Measurements from ENCODE around the gene UNC5CL. TPM values are rescaled to one million over a fixed set of nuclear protein-coding genes. Genes with fewer than 3 reads are reported as not detected.

UNC5CL gene
- total and polyA plus RNA-seq, 2 donors (not counting 1 experiment from before 2014, with no cell fraction given), result 0.01 to 0.17 TPM

GRCh38 chr6:41013466-41014153, 25.4 kb downstream of the UNC5CL start:
- no peak for DNase-seq (ENCODE audit: low read depth in 2 of 2)
- Histone ChIP-seq H3K27ac (ENCODE audit: insufficient read depth, low read length) (no peak overlapping the region), H3K79me2 (ENCODE audit: control insufficient read depth, insufficient read depth, low read length) (no peaks in the 10 kb centered on the region), H4K20me1 (ENCODE audit: control insufficient read depth, extremely low read depth, insufficient read depth, low read length) (no peaks in the 10 kb centered on the region), H3K9ac (ENCODE audit: insufficient read depth, low read length) (no peak overlapping the region), H3K27me3 (ENCODE audit: control insufficient read depth, insufficient read depth, low read length) (no peaks in the 10 kb centered on the region), H3K4me2 (ENCODE audit: extremely low read depth, insufficient read depth, low read length) (no peak overlapping the region), H3K36me3 (ENCODE audit: control insufficient read depth, insufficient read depth, low read length) (no peaks in the 10 kb centered on the region), H3K9me3 (ENCODE audit: control insufficient read depth, insufficient read depth, low read depth, low read length) (no peaks in the 10 kb centered on the region), H2AFZ (ENCODE audit: low read length) (no peak overlapping the region), H3K4me3 (replicated peaks in 1 of 4; ENCODE audit: control extremely low read depth in 1 of 4, insufficient read depth in 1 of 4, low read depth in 3 of 4, low read length in 4 of 4) (no peak overlapping the region), H3K4me1 (ENCODE audit: control insufficient read depth, extremely low read depth, insufficient read depth, low read length) (no peaks in the 10 kb centered on the region)
- TF ChIP-seq CTCF (conservative IDR thresholded peaks at IDR 0.05 in 1 of 2, IDR thresholded peaks at IDR 0.05 in 1 of 2; ENCODE audit: low read depth in 1 of 2, low read length in 2 of 2) (no peak), EZH2 (IDR thresholded peaks at IDR 0.05; ENCODE audit: low read length, missing control alignments) (no peak)

- H3K9me3 ChIP-seq (ENCODE audit: control insufficient read depth, insufficient read depth, low read depth, low read length), result no peaks in the 10 kb centered on the region
- no peak overlapping the region for H3K4me2 ChIP-seq (ENCODE audit: extremely low read depth, insufficient read depth, low read length)
These were observed 27.3 kb downstream of the UNC5CL start for GRCh38 chr6:41011673-41012072.

GRCh38 chr6:41009669-41010068, 29.4 kb downstream of the UNC5CL start:
- DNase-seq (ENCODE audit: low read depth in 2 of 2), result no peak
- TF ChIP-seq EZH2 (IDR thresholded peaks at IDR 0.05; ENCODE audit: low read length, missing control alignments) (no peak), CTCF (conservative IDR thresholded peaks at IDR 0.05 in 1 of 2, IDR thresholded peaks at IDR 0.05 in 1 of 2; ENCODE audit: low read depth in 1 of 2, low read length in 2 of 2) (no peak)
- Histone ChIP-seq H4K20me1 (ENCODE audit: control insufficient read depth, extremely low read depth, insufficient read depth, low read length) (no peaks in the 10 kb centered on the region), H3K4me1 (ENCODE audit: control insufficient read depth, extremely low read depth, insufficient read depth, low read length) (no peaks in the 10 kb centered on the region), H3K9ac (ENCODE audit: insufficient read depth, low read length) (no peak overlapping the region), H3K27ac (ENCODE audit: insufficient read depth, low read length) (no peak overlapping the region), H3K79me2 (ENCODE audit: control insufficient read depth, insufficient read depth, low read length) (no peaks in the 10 kb centered on the region), H3K4me2 (ENCODE audit: extremely low read depth, insufficient read depth, low read length) (no peak overlapping the region), H3K9me3 (ENCODE audit: control insufficient read depth, insufficient read depth, low read depth, low read length) (no peaks in the 10 kb centered on the region), H3K4me3 (replicated peaks in 1 of 4; ENCODE audit: control extremely low read depth in 1 of 4, insufficient read depth in 1 of 4, low read depth in 3 of 4, low read length in 4 of 4) (no peak overlapping the region), H3K36me3 (ENCODE audit: control insufficient read depth, insufficient read depth, low read length) (no peaks in the 10 kb centered on the region), H3K27me3 (ENCODE audit: control insufficient read depth, insufficient read depth, low read length) (peaks cover 5% of the 10 kb centered on the region), H2AFZ (ENCODE audit: low read length) (no peak overlapping the region)

More at GRCh38 chr6:41011673-41012072, 27.3 kb downstream of the UNC5CL start:
- no peak overlapping the region for H3K4me3 ChIP-seq (replicated peaks in 1 of 4; ENCODE audit: control extremely low read depth in 1 of 4, insufficient read depth in 1 of 4, low read depth in 3 of 4, low read length in 4 of 4)
- no peak overlapping the region for H3K9ac ChIP-seq (ENCODE audit: insufficient read depth, low read length)
- H3K27ac ChIP-seq (ENCODE audit: insufficient read depth, low read length), result no peak overlapping the region
- no peak for DNase-seq (ENCODE audit: low read depth in 2 of 2)
- H3K4me1 ChIP-seq (ENCODE audit: control insufficient read depth, extremely low read depth, insufficient read depth, low read length), result no peaks in the 10 kb centered on the region
- TF ChIP-seq EZH2 (IDR thresholded peaks at IDR 0.05; ENCODE audit: low read length, missing control alignments) (no peak), CTCF (conservative IDR thresholded peaks at IDR 0.05 in 1 of 2, IDR thresholded peaks at IDR 0.05 in 1 of 2; ENCODE audit: low read depth in 1 of 2, low read length in 2 of 2) (no peak)
- H4K20me1 ChIP-seq (ENCODE audit: control insufficient read depth, extremely low read depth, insufficient read depth, low read length), result no peaks in the 10 kb centered on the region
- peaks cover 5% of the 10 kb centered on the region for H3K27me3 ChIP-seq (ENCODE audit: control insufficient read depth, insufficient read depth, low read length)
- no peaks in the 10 kb centered on the region for H3K36me3 ChIP-seq (ENCODE audit: control insufficient read depth, insufficient read depth, low read length)
- H3K79me2 ChIP-seq (ENCODE audit: control insufficient read depth, insufficient read depth, low read length), result no peaks in the 10 kb centered on the region
- H2AFZ ChIP-seq (ENCODE audit: low read length), result no peak overlapping the region

Data from fibroblast of lung (primary cell).